ENCODE results near the gene MZF1.
A peak's percentile ranks its signal among the peaks of the same experiment; 100 is the strongest.

MZF1 gene

GRCh38 chr19:58562122-58563033 is 10.8 kb downstream of the MZF1 start:
- FAIRE-seq, result no peak
- no peak for DNase-seq (ENCODE audit: insufficient read length, low spot score)
- peak; percentile 16; the same call in 1 of the 2 replicates for TF ChIP-seq POLR2A (IDR thresholded peaks at IDR 0.05; ENCODE audit: low read depth, low read length)

- FAIRE-seq (no peak), DNase-seq (ENCODE audit: insufficient read length, low spot score) (no peak)
- TF ChIP-seq POLR2A (IDR thresholded peaks at IDR 0.05; ENCODE audit: low read depth, low read length), result no peak
Observed at GRCh38 chr19:58561373-58562121, 11.6 kb downstream of the MZF1 start.

- FAIRE-seq, result no peak
- no peak for DNase-seq (ENCODE audit: insufficient read length, low spot score)
- no peak for TF ChIP-seq POLR2A (IDR thresholded peaks at IDR 0.05; ENCODE audit: low read depth, low read length)
Observed at GRCh38 chr19:58560921-58561320, 12.2 kb downstream of the MZF1 start.

- DNase-seq (ENCODE audit: insufficient read length, low spot score) (no peak), FAIRE-seq (no peak)
- TF ChIP-seq POLR2A (IDR thresholded peaks at IDR 0.05; ENCODE audit: low read depth, low read length), result no peak
Observed at GRCh38 chr19:58560007-58560887, 12.9 kb downstream of the MZF1 start.

- DNase-seq (ENCODE audit: insufficient read length, low spot score) (peak; percentile 100), FAIRE-seq (no peak)
- TF ChIP-seq POLR2A (IDR thresholded peaks at IDR 0.05; ENCODE audit: low read depth, low read length), result peak; percentile 78
Observed at GRCh38 chr19:58559275-58560006, 13.7 kb downstream of the MZF1 start.

GRCh38 chr19:58558623-58559274 is 14.4 kb downstream of the MZF1 start:
- FAIRE-seq (no peak), DNase-seq (ENCODE audit: insufficient read length, low spot score) (peak; percentile 97)
- TF ChIP-seq POLR2A (IDR thresholded peaks at IDR 0.05; ENCODE audit: low read depth, low read length), result peak; percentile 75

- FAIRE-seq (no peak), DNase-seq (ENCODE audit: insufficient read length, low spot score) (no peak)
- no peak for TF ChIP-seq POLR2A (IDR thresholded peaks at IDR 0.05; ENCODE audit: low read depth, low read length)
Observed at GRCh38 chr19:58558066-58558622, 15.0 kb downstream of the MZF1 start, which contains the start of gene UBE2M. Gene UBE2M (minus strand): TSS chr19:58558611. CDS start chr19:58558381, 230 bp downstream.

GRCh38 chr19:58557221-58558065 is 15.7 kb downstream of the MZF1 start:
- FAIRE-seq, result no peak
- TF ChIP-seq POLR2A (IDR thresholded peaks at IDR 0.05; ENCODE audit: low read depth, low read length), result no peak
- DNase-seq (ENCODE audit: insufficient read length, low spot score), result no peak

- no peak for TF ChIP-seq POLR2A (IDR thresholded peaks at IDR 0.05; ENCODE audit: low read depth, low read length)
- DNase-seq (ENCODE audit: insufficient read length, low spot score), result no peak
- FAIRE-seq, result no peak
Observed at GRCh38 chr19:58556622-58557220, 16.4 kb downstream of the MZF1 start.

GRCh38 chr19:58555920-58556621 is 17.1 kb downstream of the MZF1 start:
- no peak for TF ChIP-seq POLR2A (IDR thresholded peaks at IDR 0.05; ENCODE audit: low read depth, low read length)
- FAIRE-seq (no peak), DNase-seq (ENCODE audit: insufficient read length, low spot score) (no peak)

Data from H54 (cell line).